HCT116 (cell line): ENCODE measurements around the gene SF3B5.

Experiments
- CTCF ChIP-seq, 3 experiments: fragments of 200-600 bp in 1 of 3; sonication (generic) in 1 of 3; IDR thresholded peaks in 2 of 3; conservative IDR thresholded peaks in 1 of 3; 2 replicates each; pipeline ENCODE4 v1.5.1; 2012 to 2017; ENCODE audit warnings: low read depth in 2 of 3, low read length in 2 of 3, antibody characterized with exemption in 1 of 3, borderline replicate concordance in 1 of 3, control low read depth in 1 of 3, mild to moderate bottlenecking in 1 of 3, mixed read lengths in 1 of 3, mixed run types in 1 of 3, moderate library complexity in 1 of 3; ENCODE audit not compliant: insufficient read depth in 1 of 3
- JUND ChIP-seq: IDR thresholded peaks from 2 replicates; pipeline ENCODE4 v1.6.1; 2012
- POLR2A ChIP-seq: IDR thresholded peaks from 2 replicates; pipeline ENCODE4 v1.7.0; 2011; ENCODE audit warnings: borderline replicate concordance; ENCODE audit not compliant: insufficient read depth, insufficient read length; ENCODE audit errors: extremely low read depth
- POLR2AphosphoS5 ChIP-seq: IDR thresholded peaks from 2 replicates; pipeline ENCODE4 v1.6.1; 2011; ENCODE audit warnings: mild to moderate bottlenecking, low read depth, low read length, moderate library complexity
- RAD21 ChIP-seq: IDR thresholded peaks from 2 replicates; pipeline ENCODE4 v1.6.1; 2012; ENCODE audit warnings: low read depth, mild to moderate bottlenecking

- TF ChIP-seq CTCF (IDR thresholded peaks at IDR 0.05 in 2 of 3, conservative IDR thresholded peaks at IDR 0.05 in 1 of 3; ENCODE audit: borderline replicate concordance in 1 of 3, insufficient read depth in 1 of 3, low read depth in 2 of 3, low read length in 2 of 3) (no peak), RAD21 (no peak), JUND (no peak), POLR2AphosphoS5 (no peak), POLR2A (no peak)
These were observed 30.8 kb downstream of the SF3B5 start for GRCh38 chr6:144064402-144065212.
